ENCODE measurements around the gene CBX8.

- no peak for TF ChIP-seq POLR2AphosphoS5 (IDR thresholded peaks at IDR 0.05; ENCODE audit: borderline replicate concordance, low read depth, low read length)
- TF ChIP-seq EZH2 (IDR thresholded peaks at IDR 0.05) = no peak
These were observed 474 bp downstream of the CBX8 start for GRCh38 chr17:79796444-79796762.

Data from SK-N-MC (cell line).